ENCODE measurements around the gene SNCAIP.

Gene SNCAIP

GRCh38 chr5:122423221-122423620 lies 111.2 kb downstream of the SNCAIP start:
- DNase-seq (ENCODE audit: low read depth in 2 of 2, low spot score in 1 of 2), result no peak

GRCh38 chr5:122424132-122424531 lies 112.1 kb downstream of the SNCAIP start:
- DNase-seq (ENCODE audit: low read depth in 2 of 2, low spot score in 1 of 2), result no peak

- no peak for DNase-seq (ENCODE audit: low read depth in 2 of 2, low spot score in 1 of 2)
Observed at GRCh38 chr5:122426301-122426700, 114.3 kb downstream of the SNCAIP start.

GRCh38 chr5:122427621-122428020 lies 115.6 kb downstream of the SNCAIP start:
- no peak for DNase-seq (ENCODE audit: low read depth in 2 of 2, low spot score in 1 of 2)

GRCh38 chr5:122429545-122430318 lies 117.7 kb downstream of the SNCAIP start:
- DNase-seq (ENCODE audit: low read depth in 2 of 2, low spot score in 1 of 2), result no peak

- no peak for DNase-seq (ENCODE audit: low read depth in 2 of 2, low spot score in 1 of 2)
Observed at GRCh38 chr5:122430319-122430586, 118.2 kb downstream of the SNCAIP start.

- DNase-seq (ENCODE audit: low read depth in 2 of 2, low spot score in 1 of 2), result no peak
Observed at GRCh38 chr5:122431298-122431697, 119.3 kb downstream of the SNCAIP start.

- no peak for DNase-seq (ENCODE audit: low read depth in 2 of 2, low spot score in 1 of 2)
Observed at GRCh38 chr5:122434205-122434970, 122.4 kb downstream of the SNCAIP start.

GRCh38 chr5:122435234-122435633 lies 123.2 kb downstream of the SNCAIP start:
- DNase-seq (ENCODE audit: low read depth in 2 of 2, low spot score in 1 of 2), result no peak

GRCh38 chr5:122435761-122436160 lies 123.7 kb downstream of the SNCAIP start:
- no peak for DNase-seq (ENCODE audit: low read depth in 2 of 2, low spot score in 1 of 2)

GRCh38 chr5:122436615-122437014 lies 124.6 kb downstream of the SNCAIP start:
- no peak for DNase-seq (ENCODE audit: low read depth in 2 of 2, low spot score in 1 of 2)

- no peak for DNase-seq (ENCODE audit: low read depth in 2 of 2, low spot score in 1 of 2)
Observed at GRCh38 chr5:122439645-122440044, 127.6 kb downstream of the SNCAIP start.

- no peak for DNase-seq (ENCODE audit: low read depth in 2 of 2, low spot score in 1 of 2)
Observed at GRCh38 chr5:122442938-122443337, 130.9 kb downstream of the SNCAIP start.

- no peak for DNase-seq (ENCODE audit: low read depth in 2 of 2, low spot score in 1 of 2)
Observed at GRCh38 chr5:122444411-122444810, 132.4 kb downstream of the SNCAIP start.

- DNase-seq (ENCODE audit: low read depth in 2 of 2, low spot score in 1 of 2), result no peak
Observed at GRCh38 chr5:122445070-122445469, 133.0 kb downstream of the SNCAIP start.

GRCh38 chr5:122447072-122447471 lies 135.0 kb downstream of the SNCAIP start:
- DNase-seq (ENCODE audit: low read depth in 2 of 2, low spot score in 1 of 2), result no peak

- no peak for DNase-seq (ENCODE audit: low read depth in 2 of 2, low spot score in 1 of 2)
Observed at GRCh38 chr5:122447879-122448278, 135.8 kb downstream of the SNCAIP start.

- DNase-seq (ENCODE audit: low read depth in 2 of 2, low spot score in 1 of 2), result no peak
Observed at GRCh38 chr5:122454541-122454940, 142.5 kb downstream of the SNCAIP start.

GRCh38 chr5:122455939-122456338 lies 143.9 kb downstream of the SNCAIP start:
- no peak for DNase-seq (ENCODE audit: low read depth in 2 of 2, low spot score in 1 of 2)

GRCh38 chr5:122457178-122457826 lies 145.3 kb downstream of the SNCAIP start:
- no peak for DNase-seq (ENCODE audit: low read depth in 2 of 2, low spot score in 1 of 2)

- DNase-seq (ENCODE audit: low read depth in 2 of 2, low spot score in 1 of 2), result no peak
Observed at GRCh38 chr5:122458278-122458872, 146.3 kb downstream of the SNCAIP start.

GRCh38 chr5:122462486-122462885 lies 150.4 kb downstream of the SNCAIP start:
- no peak for DNase-seq (ENCODE audit: low read depth in 2 of 2, low spot score in 1 of 2)
